HG02885 (cell line): Measurements from ENCODE around the gene TMEM141.
"Not testable (repeated sequence)": the region's sequence is repeated elsewhere in the genome, so short reads cannot be mapped to it uniquely, and the experiment has no call there.

Experiments
- ATAC-seq: cut with Tn5 transposase; IDR thresholded peaks from one replicate; pipeline ENCODE4 v1.9.1; 2021; ENCODE audit warnings: mild to moderate bottlenecking; ENCODE audit not compliant: unreplicated experiment, poor library complexity

TMEM141 gene

DNA sequence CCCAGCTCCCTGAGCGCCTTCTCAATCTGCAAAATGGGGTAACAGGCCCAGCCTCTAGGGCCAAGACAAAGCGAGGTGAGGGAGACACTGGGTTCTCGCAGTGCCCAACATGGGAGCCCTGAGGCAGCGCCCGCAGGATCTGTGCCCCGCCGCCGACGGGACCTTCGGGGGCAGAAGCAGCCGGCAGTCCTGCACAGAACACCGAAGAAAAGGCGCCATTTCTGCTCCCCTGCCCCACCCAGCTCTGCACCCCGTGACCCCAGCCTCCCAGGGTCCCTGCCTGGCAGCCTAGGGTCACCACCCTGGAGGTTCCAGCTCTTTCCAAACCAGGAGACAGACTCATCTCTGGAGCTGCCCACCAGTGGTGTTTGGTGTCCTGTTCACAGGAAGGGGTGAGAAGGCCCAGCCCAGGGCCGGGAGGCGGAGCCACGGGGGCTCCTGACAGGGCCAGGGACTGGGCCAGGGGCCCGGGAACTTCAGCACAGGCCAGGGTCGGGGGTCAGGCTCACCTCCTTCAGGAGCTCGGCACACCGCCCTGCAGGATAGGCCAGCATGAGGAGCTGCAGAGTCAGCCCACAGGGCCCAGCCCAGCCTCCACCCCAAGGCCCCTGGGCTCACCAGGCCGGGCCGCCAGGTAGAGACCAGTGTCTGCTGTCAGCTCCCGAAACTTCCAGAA lies 36.4 kb upstream of the TMEM141 start:
- ATAC-seq, result no peak

DNA sequence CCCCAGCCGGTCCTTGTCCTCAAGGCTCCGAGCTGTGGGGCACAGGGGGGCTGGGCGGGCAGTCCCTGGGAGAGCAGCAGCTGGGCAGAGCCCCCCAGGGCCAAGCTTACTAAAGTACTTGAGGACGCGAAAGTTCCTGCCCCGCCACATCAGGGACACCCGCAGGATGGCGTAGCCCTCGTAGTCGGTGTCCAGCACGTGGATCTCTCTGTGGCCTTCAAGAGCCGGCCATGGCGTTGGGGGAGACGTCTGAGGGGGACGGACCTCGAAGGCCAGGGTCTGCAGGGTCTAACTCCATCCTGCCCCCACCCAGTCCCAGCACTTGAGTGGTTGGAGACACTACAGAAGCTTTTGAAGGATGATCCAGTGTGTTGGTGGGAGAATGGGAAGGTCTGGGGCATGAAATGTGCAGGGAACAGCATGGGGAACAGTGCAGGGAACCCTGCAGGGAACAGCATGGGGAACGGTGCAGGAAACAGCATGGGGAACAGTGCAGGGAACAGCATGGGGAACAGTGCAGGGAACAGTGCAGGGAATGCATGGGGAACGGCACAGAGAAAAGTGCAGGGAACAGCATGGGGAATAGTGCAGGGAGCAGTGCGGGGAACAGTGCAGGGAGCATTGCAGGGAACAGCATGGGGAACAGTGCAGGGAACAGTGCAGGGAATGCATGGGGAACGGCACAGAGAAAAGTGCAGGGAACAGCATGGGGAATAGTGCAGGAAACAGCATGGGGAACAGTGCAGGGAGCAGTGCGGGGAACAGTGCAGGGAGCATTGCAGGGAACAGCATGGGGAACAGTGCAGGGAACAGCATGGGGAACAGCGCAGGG lies 35.6 kb upstream of the TMEM141 start:
- not testable (repeated sequence) for ATAC-seq

DNA sequence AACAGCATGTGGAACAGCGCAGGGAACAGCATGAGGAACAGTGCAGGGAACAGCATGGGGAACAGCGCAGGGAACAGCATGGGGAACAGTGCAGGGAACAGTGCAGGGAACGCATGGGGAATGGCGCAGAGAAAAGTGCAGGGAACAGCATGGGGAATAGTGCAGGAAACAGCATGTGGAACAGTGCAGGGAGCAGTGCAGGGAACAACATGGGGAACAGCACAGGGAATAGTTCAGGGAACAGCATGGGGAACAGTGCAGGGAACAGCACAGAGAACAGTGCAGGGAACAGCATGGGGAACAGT lies 35.1 kb upstream of the TMEM141 start:
- no peak for ATAC-seq

DNA sequence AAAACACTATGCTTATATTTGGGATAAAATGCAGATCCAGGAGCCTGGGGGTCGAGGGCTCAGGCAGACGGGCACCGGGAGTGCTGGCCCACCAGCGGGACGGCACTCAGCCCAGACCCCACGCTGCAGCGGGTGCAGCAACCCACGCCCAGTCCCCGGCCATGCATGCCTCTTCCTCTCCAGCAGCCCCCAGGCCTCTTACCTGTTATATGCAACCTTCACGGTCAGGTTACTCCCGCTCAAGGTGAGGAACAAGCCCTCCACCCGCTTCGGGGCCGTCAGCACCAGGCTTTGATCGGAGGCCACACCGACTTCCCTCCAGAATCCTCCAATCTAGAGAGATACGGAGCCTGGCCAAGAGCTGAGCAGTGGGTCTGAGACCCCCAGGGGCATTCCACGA lies 34.3 kb upstream of the TMEM141 start:
- no peak for ATAC-seq

DNA sequence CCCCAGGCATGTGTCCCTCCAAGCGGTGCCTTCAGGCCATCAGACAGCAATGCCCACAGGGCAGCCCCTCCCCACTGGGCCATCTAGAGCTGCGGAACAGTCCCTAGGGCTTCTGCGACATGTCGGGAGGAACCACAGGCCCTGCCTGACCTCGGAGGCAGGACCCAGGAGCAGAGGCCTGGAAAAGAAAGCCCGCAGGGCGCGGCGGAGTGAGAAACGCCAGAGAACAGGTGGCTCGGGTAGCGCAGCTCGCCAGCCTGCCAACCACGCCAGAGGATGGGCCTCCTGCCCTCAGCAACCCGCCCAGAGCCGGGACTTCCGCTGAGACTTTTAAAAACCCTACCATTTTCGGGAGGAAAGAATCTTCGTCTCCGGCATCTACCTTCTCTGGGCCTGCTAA lies 33.8 kb upstream of the TMEM141 start:
- ATAC-seq, result no peak

DNA sequence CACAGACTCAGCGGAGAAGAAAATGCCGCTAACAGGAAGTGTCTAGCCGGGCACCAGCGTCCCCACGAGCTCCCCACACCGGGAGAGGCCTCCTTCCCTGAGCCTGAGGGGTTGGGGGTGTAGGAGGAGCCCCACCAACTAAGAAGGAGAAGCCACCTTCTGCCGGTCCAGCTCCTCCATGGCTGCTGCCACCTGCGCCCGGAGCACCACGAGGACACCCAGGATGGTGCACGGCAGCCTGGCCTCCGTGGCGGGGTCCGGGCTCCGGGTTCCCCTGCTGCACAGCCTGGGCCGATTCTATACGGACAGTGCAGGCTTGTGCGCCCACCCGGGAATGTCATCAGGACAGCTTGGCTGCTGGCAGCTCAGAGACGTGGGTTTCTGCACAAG lies 33.4 kb upstream of the TMEM141 start:
- no peak for ATAC-seq

DNA sequence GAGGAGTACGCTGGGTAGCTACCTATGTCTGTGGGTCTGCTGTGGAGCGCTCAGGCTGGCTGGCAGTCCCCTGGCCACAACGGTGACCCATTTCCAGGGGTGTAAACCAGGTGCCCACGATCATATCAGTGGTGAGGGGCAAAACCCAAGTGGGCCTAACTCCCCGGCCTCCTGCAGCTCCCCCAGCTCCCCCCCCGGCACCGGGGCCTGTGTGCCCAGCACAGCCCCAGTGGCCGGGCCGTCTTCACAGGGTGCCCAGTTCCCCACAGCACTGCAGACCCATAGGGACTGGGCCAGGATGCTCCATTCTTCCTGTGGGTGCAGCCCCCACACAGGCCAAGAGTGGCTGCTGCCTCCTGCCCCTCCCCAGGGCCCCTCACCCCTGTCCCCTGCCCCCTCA lies 32.1 kb upstream of the TMEM141 start:
- ATAC-seq, result no peak

DNA sequence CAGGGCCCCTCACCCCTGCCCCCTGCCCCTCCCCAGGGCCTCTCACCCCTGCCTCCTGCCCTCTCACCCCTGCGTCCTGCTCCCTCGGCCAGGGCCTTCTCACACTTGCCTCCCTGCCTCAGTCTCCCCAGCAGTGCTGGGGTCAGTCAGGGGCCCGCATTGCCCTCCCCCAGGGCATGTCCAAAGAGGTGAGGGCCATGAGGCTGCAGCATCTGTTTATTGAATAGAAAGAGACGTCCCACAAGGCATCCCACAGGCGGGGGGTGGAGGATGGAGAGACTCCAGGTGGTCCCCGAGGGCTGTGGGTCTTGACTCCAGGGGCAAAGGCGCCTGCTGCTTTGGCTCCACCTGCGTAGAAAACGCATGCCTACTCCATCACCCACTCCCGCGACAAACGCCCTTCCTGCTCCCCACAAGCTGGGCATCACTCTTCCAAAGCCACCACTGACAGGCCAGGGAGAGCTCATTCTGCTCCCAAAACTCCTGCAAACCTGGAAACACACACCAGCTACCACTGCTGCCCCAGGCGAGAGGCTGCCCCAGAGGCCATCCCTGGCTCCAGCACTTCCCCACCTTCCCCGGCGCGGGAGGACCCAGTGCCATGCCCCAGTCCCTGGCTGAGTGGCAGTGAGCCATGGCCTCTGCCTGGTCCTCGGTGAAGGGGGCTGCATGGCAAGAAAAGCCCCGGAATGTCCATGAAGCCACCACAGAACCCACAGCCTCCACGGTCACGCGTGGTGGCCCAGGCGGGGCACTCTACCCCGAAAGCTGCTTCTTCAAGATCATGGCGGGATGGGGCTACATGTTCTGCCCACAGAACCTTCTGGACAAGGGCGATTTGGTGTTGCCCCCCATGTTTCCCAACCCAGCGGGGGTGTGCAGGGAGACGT lies 31.5 kb upstream of the TMEM141 start:
- ATAC-seq, result no peak

DNA sequence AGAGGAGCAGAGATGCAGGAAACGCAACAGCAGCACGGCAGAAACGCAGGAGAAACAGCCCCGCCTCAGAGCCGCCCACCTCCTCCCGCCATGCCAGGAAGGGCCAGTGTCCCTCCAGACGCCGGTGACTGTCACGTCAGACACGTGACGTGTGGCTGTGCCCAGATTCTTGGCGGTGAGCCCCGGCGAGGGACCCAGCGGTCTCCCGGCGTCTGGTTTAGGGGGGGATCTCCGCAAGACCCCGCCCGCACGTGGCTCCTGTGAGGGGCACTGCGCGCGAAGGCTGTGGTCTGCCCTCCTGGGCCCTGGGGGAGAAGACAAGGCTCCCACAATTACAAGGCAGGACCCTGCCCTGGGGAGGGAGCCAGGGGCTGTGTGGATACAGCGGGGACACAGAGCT lies 30.7 kb upstream of the TMEM141 start:
- ATAC-seq, result no peak

DNA sequence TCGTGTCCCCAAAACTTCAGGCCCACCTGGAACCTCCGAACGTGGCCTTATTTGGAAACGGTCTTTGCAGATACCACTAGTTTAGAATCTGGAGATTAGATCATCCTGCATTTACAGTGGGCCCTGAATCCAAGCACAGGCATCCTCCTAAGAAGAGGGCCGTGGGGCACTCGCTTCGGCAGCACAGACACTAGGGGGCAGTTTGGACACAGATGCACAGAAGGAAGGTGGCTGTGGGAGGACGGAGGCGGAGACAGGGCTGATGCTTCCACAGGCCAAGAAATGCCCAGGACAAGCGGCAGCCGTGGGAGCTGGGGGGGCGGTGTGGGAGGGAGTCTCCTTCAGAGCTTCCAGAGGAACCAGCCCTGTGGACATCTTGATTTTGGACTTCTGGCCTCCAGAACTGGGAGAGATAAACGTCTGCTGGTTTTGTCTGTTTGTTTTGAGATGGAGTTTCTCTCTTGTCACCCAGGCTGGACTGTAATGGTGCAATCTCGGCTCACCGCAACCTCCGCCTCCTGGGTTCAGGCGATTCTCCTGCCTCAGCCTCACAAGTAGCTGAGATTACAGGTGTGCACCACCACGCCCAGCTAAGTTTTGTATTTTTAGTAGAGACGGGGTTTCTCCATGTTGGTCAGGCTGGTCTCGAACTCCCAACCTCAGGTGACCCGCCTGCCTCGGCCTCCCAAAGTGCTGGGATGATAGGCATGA lies 30.2 kb upstream of the TMEM141 start:
- not testable (repeated sequence) for ATAC-seq

DNA sequence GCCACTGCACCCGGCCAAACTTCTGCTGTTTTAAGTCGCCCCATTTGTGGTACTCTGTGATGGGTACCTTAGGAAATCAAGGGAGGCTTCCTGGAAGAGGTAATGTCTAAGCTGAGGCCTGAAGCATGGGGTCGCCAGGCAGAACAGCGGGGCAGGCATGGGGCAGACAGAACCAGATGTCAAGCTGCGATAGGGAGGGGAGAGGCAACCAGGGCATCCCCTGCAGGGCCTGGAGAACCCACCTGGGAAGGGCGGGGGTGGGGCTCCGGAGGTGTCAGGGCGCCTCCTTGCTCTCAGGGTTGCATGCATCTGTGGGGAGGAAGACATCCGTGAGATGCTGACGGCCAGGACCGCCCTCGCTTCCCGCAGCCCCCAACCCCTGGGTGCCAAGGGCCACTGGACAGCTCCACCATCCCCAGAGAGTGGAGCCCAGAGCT lies 29.6 kb upstream of the TMEM141 start:
- ATAC-seq, result no peak

DNA sequence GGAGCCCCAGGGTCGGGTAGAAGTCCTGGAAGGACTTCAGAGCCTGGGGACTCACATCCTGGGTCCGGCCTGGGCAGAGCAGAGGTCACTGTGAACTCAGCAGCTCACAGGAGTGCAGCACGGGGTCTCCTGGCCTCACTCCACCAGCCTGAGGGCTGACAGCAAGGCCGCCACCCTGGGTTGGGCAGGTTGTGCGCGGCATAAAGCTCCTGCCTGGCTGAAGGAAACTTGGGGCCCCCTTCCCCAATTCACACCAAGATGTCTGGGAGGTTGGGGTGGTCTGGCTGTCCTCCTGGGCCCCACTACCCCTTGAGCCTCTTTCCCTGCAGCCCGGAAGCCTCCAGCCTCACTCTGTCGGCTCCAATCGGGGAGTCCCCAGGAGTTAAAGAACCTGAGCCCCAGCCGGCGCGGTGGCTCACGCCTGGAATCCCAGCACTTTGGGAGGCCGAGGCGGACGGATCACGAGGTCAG lies 28.9 kb upstream of the TMEM141 start:
- no peak for ATAC-seq

DNA sequence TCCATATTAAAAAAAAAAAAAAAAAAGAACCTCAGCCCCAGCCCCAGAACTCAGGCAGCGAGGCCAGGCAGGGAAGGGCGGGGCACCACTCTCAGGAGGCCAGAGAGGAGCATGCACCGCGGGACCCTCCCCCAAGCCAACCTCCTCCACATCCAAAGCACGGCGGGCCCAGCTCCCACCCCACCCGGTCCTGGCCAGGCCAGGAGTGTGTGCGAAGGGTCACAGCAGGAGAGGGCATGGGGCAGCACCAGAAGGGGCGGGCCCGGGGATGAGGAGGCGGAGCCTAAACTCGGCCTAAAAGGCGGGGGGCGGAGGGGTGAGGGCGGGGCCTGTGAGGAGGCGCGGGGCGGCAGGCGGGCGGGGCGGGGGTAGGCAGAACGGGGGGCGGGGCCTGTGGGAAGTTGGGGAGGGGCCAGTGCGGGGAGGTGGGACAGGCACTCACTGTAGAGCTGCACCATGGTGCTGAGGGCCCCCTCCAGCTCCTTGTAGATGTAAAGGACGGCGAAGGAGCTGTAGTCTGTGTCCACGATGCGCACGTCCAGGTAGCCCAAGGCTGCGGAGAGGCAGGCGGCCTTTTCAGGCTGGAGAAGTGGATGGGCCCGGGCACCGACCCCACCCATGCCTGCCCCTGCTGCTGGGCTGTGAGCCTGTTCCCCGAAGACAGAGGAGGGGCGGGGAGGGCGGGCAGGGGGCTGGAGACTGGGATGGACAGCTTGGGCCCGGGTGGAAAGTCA lies 28.1 kb upstream of the TMEM141 start:
- no peak for ATAC-seq

DNA sequence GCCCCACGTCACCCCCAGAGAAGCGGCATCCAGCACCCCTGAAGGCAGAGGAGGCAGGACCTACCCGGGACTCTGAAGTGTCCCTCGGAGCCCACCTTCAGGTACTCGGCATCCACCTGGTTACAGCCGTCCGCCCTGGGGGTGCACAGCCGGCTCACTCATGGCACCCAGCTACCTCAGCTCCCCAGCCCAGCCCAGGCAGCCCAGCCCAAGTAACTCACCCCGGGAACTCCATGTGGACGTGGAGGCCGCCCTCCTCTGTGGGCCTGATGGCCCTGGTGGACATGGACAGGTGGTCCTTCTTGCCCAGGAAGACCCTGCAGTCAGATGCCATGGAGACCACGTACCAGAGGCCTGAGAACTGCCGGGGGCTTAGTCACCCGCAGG lies 27.5 kb upstream of the TMEM141 start:
- no peak for ATAC-seq

DNA sequence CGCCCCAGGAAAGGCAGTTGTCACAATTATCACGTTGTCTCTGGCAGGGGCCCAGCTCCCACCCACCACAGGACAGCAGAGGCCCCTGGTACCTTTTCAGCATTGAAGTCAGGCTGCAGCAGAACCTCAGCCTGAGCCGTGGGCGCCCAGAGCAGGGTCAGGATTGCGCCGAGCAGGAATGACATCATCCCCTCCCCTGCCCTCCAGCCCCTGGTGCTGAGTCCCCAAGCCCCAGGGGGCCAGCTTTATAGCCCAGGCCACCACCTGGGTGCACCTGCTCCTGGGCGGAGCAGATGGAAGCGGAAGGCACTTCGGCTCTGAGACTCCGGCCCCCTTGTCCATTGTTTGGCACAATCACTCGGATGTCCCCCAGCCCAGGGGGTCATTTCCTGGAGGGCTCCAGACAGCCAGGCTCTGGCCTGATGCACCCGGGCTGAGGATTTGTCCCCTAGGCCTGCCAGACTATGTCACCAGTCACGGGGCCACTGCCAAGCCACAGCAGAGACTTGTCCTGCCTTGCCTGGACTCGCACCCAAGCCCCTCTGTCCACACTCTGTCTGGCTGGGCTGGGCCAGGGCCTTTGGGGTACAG lies 26.7 kb upstream of the TMEM141 start, which contains the start of gene LCN15:
Gene LCN15, minus strand, starts transcription at position 218 of the 591 bp plus-strand sequence. Its CDS starts 30 bp downstream, at position 188.
- no peak for ATAC-seq

DNA sequence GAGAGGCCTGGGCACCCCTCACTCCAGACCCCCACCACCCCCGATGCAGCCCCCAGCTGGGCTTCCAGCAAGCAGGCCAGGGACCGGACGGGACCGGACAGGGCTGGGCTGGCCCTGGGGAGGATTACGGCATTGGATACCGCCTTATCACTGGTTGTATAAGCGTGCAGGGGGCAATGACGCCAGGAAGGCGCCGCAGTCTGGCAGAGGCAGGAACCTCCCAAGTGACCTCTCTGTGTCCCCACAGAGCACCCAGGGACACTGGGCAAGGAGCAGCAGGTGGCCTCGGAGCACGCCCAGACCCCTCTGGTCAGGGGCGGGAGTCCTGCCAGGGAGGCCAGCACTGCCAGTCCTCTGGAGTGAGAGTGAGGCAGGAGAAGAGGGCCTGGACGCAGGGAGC lies 26.1 kb upstream of the TMEM141 start:
- no peak for ATAC-seq

DNA sequence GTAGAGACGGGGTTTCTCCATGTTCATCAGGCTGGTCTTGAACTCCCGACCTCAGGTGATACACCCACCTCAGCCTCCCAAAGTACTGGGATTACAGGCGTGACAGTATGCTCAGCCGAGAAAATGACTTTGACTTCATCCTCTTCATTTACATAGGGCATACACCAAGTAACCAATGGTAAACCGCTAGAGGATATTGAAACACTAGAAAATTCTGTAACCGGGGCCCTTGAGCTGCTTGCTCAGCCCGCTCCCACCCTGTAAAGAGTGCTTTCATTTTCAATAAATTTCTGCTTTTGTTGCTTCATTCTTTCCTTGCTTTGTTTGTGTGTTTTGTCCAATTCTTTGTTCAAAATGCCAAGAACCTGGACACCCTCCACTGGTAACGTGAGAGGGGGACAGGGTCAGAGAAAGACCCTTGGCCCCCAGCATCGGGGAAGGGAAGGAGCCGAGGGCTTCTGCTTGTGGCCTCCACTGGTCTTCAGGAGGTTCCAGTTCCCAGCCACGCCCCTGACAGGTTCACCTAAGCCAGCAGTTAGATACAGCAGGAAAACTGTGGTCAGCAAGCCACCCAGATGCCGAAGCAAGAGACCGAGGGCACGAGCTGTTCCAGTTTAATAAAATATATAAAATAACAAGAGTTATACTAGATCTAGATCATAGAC lies 25.3 kb upstream of the TMEM141 start:
- not testable (repeated sequence) for ATAC-seq

DNA sequence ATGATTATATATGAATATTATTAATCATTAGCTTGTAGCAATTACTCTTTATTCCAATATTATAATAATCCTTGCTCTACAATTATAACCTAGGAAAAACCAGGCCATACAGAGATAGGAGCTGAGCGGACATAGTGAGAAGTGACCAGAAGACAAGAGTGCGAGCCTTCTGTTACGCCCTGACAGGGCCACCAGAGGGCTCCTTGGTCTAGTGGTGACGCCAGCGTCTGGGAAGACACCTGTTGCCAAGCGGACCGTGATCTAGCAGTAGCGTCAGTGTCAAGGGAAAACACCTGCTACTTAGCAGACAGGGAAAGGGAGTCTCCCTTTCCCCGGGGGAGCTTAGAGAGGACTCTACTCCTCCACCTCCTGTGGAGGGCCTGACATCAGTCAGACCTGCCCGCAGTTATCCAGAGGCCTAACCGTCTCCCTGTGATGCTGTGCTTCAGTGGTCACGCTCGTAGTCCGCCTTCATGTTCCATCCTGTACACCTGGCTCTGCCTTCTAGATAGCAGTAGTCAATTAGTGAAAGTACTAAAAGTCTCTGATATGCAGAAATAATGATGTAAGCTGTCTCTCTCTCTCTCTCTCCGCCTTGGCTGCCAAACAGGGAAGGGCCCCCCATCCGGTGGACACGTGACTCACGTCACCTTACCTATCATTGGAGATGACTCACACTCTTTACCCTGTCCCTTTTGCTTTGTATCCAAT lies 24.6 kb upstream of the TMEM141 start:
- ATAC-seq, result not testable (repeated sequence)
